Right lobe of liver (tissue), 6 donors: ENCODE data around the gene AFG1L. TPM values are rescaled to one million over a fixed set of nuclear protein-coding genes. Genes with fewer than 3 reads are reported as not detected.

Experiments used
- ATAC-seq, 4 donors: fragments of 200-7000 bp; cut with Tn5 transposase; one replicate each; pipeline ENCODE4 v1.9.1; 2020; ENCODE audit warnings: mild to moderate bottlenecking in 4 of 4, moderate library complexity in 4 of 4
- DNase-seq, 3 donors: peaks; one replicate each; pipeline ENCODE4 v3.0.0-alpha.2; 2020
- H3K27ac ChIP-seq, 3 donors: fragments of 200-600 bp; one replicate each; pipeline ENCODE4 v1.8.0; 2022
- H3K27me3 ChIP-seq, 2 donors: fragments of 200-600 bp; one replicate each; pipeline ENCODE4 v1.8.0; 2022
- H3K36me3 ChIP-seq, 4 donors: fragments of 200-600 bp; sonication (generic) in 1 of 4; one replicate each; pipeline versions ENCODE4 v1.5.1 to v1.8.0; 2017 to 2022; ENCODE audit warnings: control low read depth in 1 of 4
- H3K4me1 ChIP-seq, 4 donors: fragments of 200-600 bp; sonication (generic) in 1 of 4; one replicate each; pipeline versions ENCODE4 v1.5.1 to v1.8.0; 2017 to 2022; ENCODE audit warnings: control low read depth in 1 of 4
- H3K4me3 ChIP-seq, 3 donors: fragments of 200-600 bp; one replicate each; pipeline ENCODE4 v1.8.0; 2022
- H3K9me3 ChIP-seq, 4 donors: fragments of 200-600 bp; sonication (generic) in 1 of 4; one replicate each; pipeline versions ENCODE4 v1.5.1 to v1.8.0; 2017 to 2022; ENCODE audit warnings: control low read depth in 1 of 4
- POLR2A ChIP-seq: fragments of 450-650 bp; IDR thresholded peaks from one replicate; pipeline ENCODE4 v1.6.1; 2017; ENCODE audit warnings: antibody characterized with exemption, mild to moderate bottlenecking
- WGBS: methylation state at CpG from one replicate; pipeline ENCODE4 v1.1.6; 2018; ENCODE audit warnings: low coverage, low lambda C conversion rate; ENCODE audit not compliant: insufficient coverage; ENCODE audit errors: missing lambda C conversion rate; 5-methylcytosine and 5-hydroxymethylcytosine counted together
- intact Hi-C, 2 donors: fragments of 100-400 bp; cut with DNase I; formaldehyde crosslinking; loops; one replicate each; pipeline versions ENCODE4 v1.11.2 to v1.14.1; 2022
- total RNA-seq, 6 experiments: library from RNA; depleted of rRNA in 2 of 6; stranded (reverse); fragments of >200 nt in 2 of 6; fragmentation: NEBNext Ultra II Directional in 3 of 6; extraction: Animal tissue kit (Norgen Biotek cat#: 25700) in 3 of 6; gene quantifications; one replicate each; pipeline versions ENCODE4 v1.1.0 to v1.2.4, GENCODE V29; 2016 to 2023
- TF ChIP-seq, protein P1 (sequence below), 4 donors: fragments of 200-600 bp in 3 of 4; fragments of 450-650 bp in 1 of 4; IDR thresholded peaks; one replicate each; pipeline versions ENCODE4 v1.5.1 to v1.8.0; 2016 to 2022; ENCODE audit warnings: antibody characterized with exemption in 4 of 4, mild to moderate bottlenecking in 2 of 4
- donor health status: DM: no; HTN: yes; CAD: no.
- donor health status: DM: no; HTN: no; CAD: no.
- donor health status: DM: no; HTN: no; CAD: no.
- donor health status: DM: no; HTN: yes; CAD: no.
- donor health status: DM: no; HTN: yes; CAD: no.

The AFG1L gene
- total RNA-seq, 6 experiments from 2014 or later: 1.5 to 5.6 (median 4.6) TPM

DNA sequence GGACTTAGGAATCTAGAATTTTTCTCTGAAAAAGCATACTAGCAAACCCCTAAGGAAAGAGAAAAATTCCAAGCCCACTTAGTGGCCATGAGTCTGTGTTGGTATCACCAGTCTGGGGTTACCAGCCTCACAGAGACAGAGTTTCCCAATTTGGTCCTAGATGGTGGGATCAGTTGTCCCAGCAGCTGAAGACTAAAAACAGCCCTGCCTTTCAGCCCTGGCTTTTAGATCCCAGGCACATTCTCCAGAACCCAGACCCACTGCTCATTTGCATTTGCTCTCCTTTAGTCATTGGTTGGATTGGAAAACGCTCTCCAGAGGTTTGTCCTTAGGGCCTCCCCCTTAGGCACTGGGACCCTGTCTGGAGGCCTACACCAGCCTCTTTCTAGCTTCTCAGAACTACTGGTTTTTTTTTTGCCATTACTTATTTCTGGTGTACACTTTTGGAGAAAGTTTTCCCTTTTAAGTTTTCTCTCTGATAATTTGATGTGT, 226.8 kb downstream of the AFG1L start:
- ATAC-seq: no peak

DNA sequence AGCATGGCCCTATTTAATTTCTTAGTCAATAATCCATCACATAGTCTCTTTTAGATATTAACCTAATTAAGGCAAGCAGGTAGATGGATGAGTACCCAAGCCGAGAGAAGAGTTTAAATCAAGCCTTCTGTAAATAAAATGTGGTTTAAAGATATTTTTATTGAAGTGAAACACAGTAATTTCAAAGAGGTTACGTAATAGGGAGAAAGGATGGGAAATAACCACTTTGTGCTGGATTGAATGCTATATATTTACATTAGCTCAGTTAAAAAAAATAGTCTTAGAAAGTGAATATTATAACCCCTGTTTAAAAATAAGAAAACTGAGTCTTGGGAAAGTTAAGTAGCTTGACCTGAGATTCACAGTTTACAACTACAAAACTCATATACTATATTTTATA, 228.8 kb downstream of the AFG1L start:
- no peak for ATAC-seq
- WGBS: 77% methylated on average over 2 of the region's 2 CpGs

More for the DNA sequence above, 226.8 kb downstream of the AFG1L start:
- Histone ChIP-seq H3K9me3 (no peaks in the 10 kb centered on the region), H3K27me3 (no peaks in the 10 kb centered on the region), H3K4me3 (no peak overlapping the region), H3K4me1 (no peaks in the 10 kb centered on the region), H3K27ac (no peak overlapping the region), H3K36me3 (no peaks in the 10 kb centered on the region)
- intact Hi-C loops: loop anchor here (10.0 kb wide), 2 partner anchors 537 to 547 kb away; no protein-coding TSS in a partner anchor
- TF ChIP-seq, protein P1, sequence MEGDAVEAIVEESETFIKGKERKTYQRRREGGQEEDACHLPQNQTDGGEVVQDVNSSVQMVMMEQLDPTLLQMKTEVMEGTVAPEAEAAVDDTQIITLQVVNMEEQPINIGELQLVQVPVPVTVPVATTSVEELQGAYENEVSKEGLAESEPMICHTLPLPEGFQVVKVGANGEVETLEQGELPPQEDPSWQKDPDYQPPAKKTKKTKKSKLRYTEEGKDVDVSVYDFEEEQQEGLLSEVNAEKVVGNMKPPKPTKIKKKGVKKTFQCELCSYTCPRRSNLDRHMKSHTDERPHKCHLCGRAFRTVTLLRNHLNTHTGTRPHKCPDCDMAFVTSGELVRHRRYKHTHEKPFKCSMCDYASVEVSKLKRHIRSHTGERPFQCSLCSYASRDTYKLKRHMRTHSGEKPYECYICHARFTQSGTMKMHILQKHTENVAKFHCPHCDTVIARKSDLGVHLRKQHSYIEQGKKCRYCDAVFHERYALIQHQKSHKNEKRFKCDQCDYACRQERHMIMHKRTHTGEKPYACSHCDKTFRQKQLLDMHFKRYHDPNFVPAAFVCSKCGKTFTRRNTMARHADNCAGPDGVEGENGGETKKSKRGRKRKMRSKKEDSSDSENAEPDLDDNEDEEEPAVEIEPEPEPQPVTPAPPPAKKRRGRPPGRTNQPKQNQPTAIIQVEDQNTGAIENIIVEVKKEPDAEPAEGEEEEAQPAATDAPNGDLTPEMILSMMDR (IDR thresholded peaks at IDR 0.05): no peak
- no peak for TF ChIP-seq POLR2A
- DNase-seq: no peak
- 83% methylated on average over 1 of the region's 1 CpG for WGBS

DNA sequence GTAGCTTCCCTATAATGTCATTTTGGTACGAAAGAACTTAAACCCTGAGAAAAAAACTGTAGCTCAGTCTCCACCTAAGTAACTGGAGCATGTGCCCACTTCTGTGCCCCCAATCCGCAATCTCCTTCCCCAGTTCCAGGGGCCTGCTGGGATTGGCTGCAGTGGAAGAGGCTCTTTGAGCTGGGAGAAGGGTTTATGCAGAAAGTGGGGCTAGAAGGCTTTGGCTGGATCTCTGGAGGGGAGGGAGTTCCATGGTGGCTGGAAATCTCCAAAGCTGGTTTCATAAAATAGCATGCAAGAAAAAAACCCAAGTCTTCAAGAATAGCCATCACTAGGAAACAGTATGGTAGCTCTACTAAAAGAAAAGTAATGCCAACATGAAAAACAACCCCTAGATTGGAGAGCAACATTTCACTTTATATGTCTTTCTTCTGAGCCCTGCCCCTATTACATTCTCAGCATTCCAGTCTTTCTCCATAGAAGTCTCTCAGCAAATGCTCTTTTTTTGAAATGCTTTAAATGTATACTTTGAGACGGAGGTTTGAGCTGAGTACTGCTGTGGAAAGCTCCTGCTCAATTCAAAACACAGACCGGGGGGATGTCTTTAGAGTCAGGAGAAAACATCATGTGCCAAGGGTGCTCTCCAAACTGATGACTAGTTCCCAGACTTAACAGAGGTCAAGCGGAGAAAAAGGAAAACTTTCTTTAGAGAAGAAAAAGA, 229.8 kb downstream of the AFG1L start:
- 82% methylated on average over 5 of the region's 5 CpGs for WGBS
- Histone ChIP-seq H3K4me3 (no peak overlapping the region), H3K36me3 (no peaks in the 10 kb centered on the region), H3K9me3 (no peaks in the 10 kb centered on the region), H3K27me3 (no peaks in the 10 kb centered on the region), H3K4me1 (no peaks in the 10 kb centered on the region), H3K27ac (no peak overlapping the region)
- no peak for TF ChIP-seq POLR2A
- TF ChIP-seq, protein P1 (IDR thresholded peaks at IDR 0.05): no peak
- ATAC-seq (no peak), DNase-seq (no peak)
- intact Hi-C loops: loop anchor here (10.0 kb wide), 2 partner anchors 540 to 550 kb away; no protein-coding TSS in a partner anchor

More for the DNA sequence above, 228.8 kb downstream of the AFG1L start:
- H3K27ac ChIP-seq: no peak overlapping the region
- TF ChIP-seq, protein P1 (IDR thresholded peaks at IDR 0.05): no peak
- TF ChIP-seq POLR2A: no peak
- no peak for DNase-seq
- no peaks in the 10 kb centered on the region for H3K9me3 ChIP-seq
- H3K4me1 ChIP-seq: no peaks in the 10 kb centered on the region
- intact Hi-C loops: loop anchor here (10.0 kb wide), 2 partner anchors 539 to 549 kb away; no protein-coding TSS in a partner anchor
- H3K4me3 ChIP-seq: no peak overlapping the region
- no peaks in the 10 kb centered on the region for H3K36me3 ChIP-seq
- no peaks in the 10 kb centered on the region for H3K27me3 ChIP-seq

DNA sequence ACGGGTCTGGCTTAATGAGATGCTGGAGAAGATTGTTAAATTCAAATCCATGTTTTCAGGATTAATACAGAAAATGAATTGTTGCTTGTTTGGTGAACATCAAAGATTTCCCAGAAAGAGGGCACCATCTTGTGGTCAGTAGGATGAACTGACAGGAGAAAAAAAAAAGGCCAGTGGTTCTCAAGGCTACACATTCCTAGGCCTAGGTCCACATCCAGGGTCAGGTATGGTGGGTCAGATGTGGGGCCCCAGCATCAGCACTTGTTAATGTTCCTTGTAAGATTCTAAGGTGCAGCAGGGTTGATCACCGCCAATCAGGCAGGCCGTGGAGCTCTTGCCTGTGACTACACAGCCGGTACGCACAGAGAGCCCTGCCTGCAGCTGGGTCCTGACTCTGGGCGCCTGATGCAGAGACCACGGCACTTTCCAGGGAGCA, 231.9 kb downstream of the AFG1L start:
- 4% methylated on average over 1 of the region's 7 CpGs for WGBS
- ATAC-seq (peak; percentile 72 to 79 (median 76)), DNase-seq (no peak)
- Histone ChIP-seq H3K27ac (no peak overlapping the region), H3K36me3 (no peaks in the 10 kb centered on the region), H3K4me1 (no peaks in the 10 kb centered on the region), H3K27me3 (no peaks in the 10 kb centered on the region), H3K4me3 (no peak overlapping the region), H3K9me3 (no peaks in the 10 kb centered on the region)
- TF ChIP-seq POLR2A: no peak
- TF ChIP-seq, protein P1 (IDR thresholded peaks at IDR 0.05): peak; percentile 72 to 81 (median 80)
- intact Hi-C loops: loop anchor here (10.0 kb wide), 2 partner anchors 542 to 552 kb away; no protein-coding TSS in a partner anchor
